H9 (cell line): Measurements from ENCODE around the gene AVL9. TPM values are rescaled to one million over a fixed set of nuclear protein-coding genes. Genes with fewer than 3 reads are reported as not detected.

Experiments used
- DNase-seq: peaks from one replicate; pipeline ENCODE4 v3.0.0-alpha.2; 2017
- H2AFZ ChIP-seq: one replicate; pipeline ENCODE4 v1.6.1; 2013; ENCODE audit warnings: mild to moderate bottlenecking, low read length, control low read depth, moderate library complexity
- H2AK5ac ChIP-seq: 2 replicates; pipeline ENCODE4 v1.6.1; 2013; ENCODE audit warnings: low read length, control low read depth, mixed read lengths; ENCODE audit not compliant: insufficient read length
- H2BK120ac ChIP-seq: one replicate; pipeline ENCODE4 v1.6.1; 2013; ENCODE audit warnings: low read depth, mild to moderate bottlenecking, low read length, control low read depth, inconsistent platforms; ENCODE audit not compliant: poor library complexity, severe bottlenecking
- H2BK12ac ChIP-seq: 2 replicates; pipeline ENCODE4 v1.6.1; 2013; ENCODE audit warnings: low read length, control low read depth, mixed read lengths, low read depth; ENCODE audit not compliant: insufficient read length
- H2BK15ac ChIP-seq: 2 replicates; pipeline ENCODE4 v1.6.1; 2013; ENCODE audit warnings: low read depth, low read length, control low read depth
- H2BK20ac ChIP-seq: one replicate; pipeline ENCODE4 v1.6.1; 2013; ENCODE audit warnings: low read depth, mild to moderate bottlenecking, low read length, control low read depth, inconsistent platforms; ENCODE audit not compliant: poor library complexity, severe bottlenecking
- H2BK5ac ChIP-seq: 2 replicates; pipeline ENCODE4 v1.6.1; 2013; ENCODE audit warnings: low read length, control low read depth, mixed read lengths; ENCODE audit not compliant: insufficient read length
- H3K14ac ChIP-seq: 2 replicates; pipeline ENCODE4 v1.6.1; 2013; ENCODE audit warnings: low read length, control low read depth; ENCODE audit not compliant: insufficient read depth
- H3K18ac ChIP-seq: 2 replicates; pipeline ENCODE4 v1.6.1; 2013; ENCODE audit warnings: low read depth, mild to moderate bottlenecking, mixed read lengths, low read length, control low read depth; ENCODE audit not compliant: insufficient read length
- H3K23ac ChIP-seq: 2 replicates; pipeline ENCODE4 v1.6.1; 2013; ENCODE audit warnings: low read length, control low read depth, mixed read lengths, low read depth; ENCODE audit not compliant: insufficient read length
- H3K23me2 ChIP-seq: 2 replicates; pipeline ENCODE4 v1.6.1; 2013; ENCODE audit warnings: low read depth, mild to moderate bottlenecking, mixed read lengths, low read length, control low read depth; ENCODE audit not compliant: insufficient read length, poor library complexity, severe bottlenecking
- H3K27ac ChIP-seq: 2 replicates; pipeline ENCODE4 v1.5.1; 2013; ENCODE audit warnings: low read length, control low read depth, mixed read lengths, low read depth; ENCODE audit not compliant: insufficient read length
- H3K27me3 ChIP-seq: 2 replicates; pipeline ENCODE4 v1.6.1; 2013; ENCODE audit warnings: low read length, control low read depth, inconsistent platforms; ENCODE audit not compliant: insufficient read depth
- H3K4ac ChIP-seq: 2 replicates; pipeline ENCODE4 v1.6.1; 2013; ENCODE audit warnings: low read depth, mild to moderate bottlenecking, control low read depth, inconsistent platforms, low read length, moderate library complexity
- H3K4me1 ChIP-seq: 2 replicates; pipeline ENCODE4 v1.6.1; 2013; ENCODE audit warnings: low read length, control low read depth, inconsistent platforms; ENCODE audit not compliant: insufficient read depth
- H3K4me2 ChIP-seq: 2 replicates; pipeline ENCODE4 v1.6.1; 2013; ENCODE audit warnings: low read length, control low read depth, mixed read lengths; ENCODE audit not compliant: insufficient read length, insufficient read depth
- H3K56ac ChIP-seq: 2 replicates; pipeline ENCODE4 v1.6.1; 2013; ENCODE audit warnings: low read depth, mild to moderate bottlenecking, mixed read lengths, low read length, control low read depth; ENCODE audit not compliant: insufficient read length
- H3K79me1 ChIP-seq: 2 replicates; pipeline ENCODE4 v1.6.1; 2013; ENCODE audit warnings: low read depth, mild to moderate bottlenecking, moderate library complexity, low read length, control low read depth, inconsistent platforms; ENCODE audit not compliant: insufficient read depth, poor library complexity, severe bottlenecking
- H3K79me2 ChIP-seq: 2 replicates; pipeline ENCODE4 v1.6.1; 2013; ENCODE audit warnings: low read length, control low read depth, inconsistent platforms; ENCODE audit not compliant: insufficient read depth
- H3K9ac ChIP-seq: 2 replicates; pipeline ENCODE4 v1.6.1; 2013; ENCODE audit warnings: low read length, control low read depth, mixed read lengths; ENCODE audit not compliant: insufficient read length; ENCODE audit errors: extremely low read depth
- H3K9me3 ChIP-seq: one replicate; pipeline ENCODE4 v1.6.1; 2013; ENCODE audit warnings: low read depth, low read length, inconsistent platforms; ENCODE audit not compliant: control insufficient read depth
- H3T11ph ChIP-seq: one replicate; pipeline ENCODE4 v1.6.1; 2013; ENCODE audit warnings: mild to moderate bottlenecking, low read length, control low read depth, inconsistent platforms
- H4K20me1 ChIP-seq: one replicate; pipeline ENCODE4 v1.6.1; 2013; ENCODE audit not compliant: control insufficient read depth, insufficient read length, insufficient read depth
- H4K5ac ChIP-seq: 2 replicates; pipeline ENCODE4 v1.6.1; 2013; ENCODE audit warnings: low read depth, mild to moderate bottlenecking, mixed read lengths, low read length, control low read depth; ENCODE audit not compliant: insufficient read length
- H4K8ac ChIP-seq: replicated peaks from 2 replicates; pipeline ENCODE4 v1.6.1; 2013; ENCODE audit warnings: low read length, control low read depth, mixed read lengths, low read depth; ENCODE audit not compliant: insufficient read length
- H4K91ac ChIP-seq: 2 replicates; pipeline ENCODE4 v1.6.1; 2013; ENCODE audit warnings: low read depth, mild to moderate bottlenecking, moderate library complexity, mixed read lengths, low read length, control low read depth; ENCODE audit not compliant: insufficient read length
- H3K27ac Mint-ChIP-seq, 3 experiments: 2 replicates in 2 of 3; 3 replicates in 1 of 3; pipeline ENCODE4 v1.8.0; 2020 to 2021; ENCODE audit warnings: mixed read lengths in 3 of 3, mild to moderate bottlenecking in 1 of 3, moderate library complexity in 1 of 3
- H3K27me3 Mint-ChIP-seq: 2 replicates; pipeline ENCODE4 v1.8.0; 2021; ENCODE audit warnings: low read depth, mild to moderate bottlenecking, moderate library complexity, mixed read lengths
- H3K36me3 Mint-ChIP-seq, 3 experiments: 2 replicates in 2 of 3; 3 replicates in 1 of 3; pipeline ENCODE4 v1.8.0; 2020 to 2021; ENCODE audit warnings: low read depth in 3 of 3, mixed read lengths in 3 of 3; ENCODE audit not compliant: insufficient read depth in 1 of 3
- H3K4me1 Mint-ChIP-seq, 2 experiments: 2 replicates each; pipeline ENCODE4 v1.8.0; 2020; ENCODE audit warnings: mixed read lengths in 2 of 2
- H3K4me3 Mint-ChIP-seq, 2 experiments: 2 replicates in 1 of 2; 3 replicates in 1 of 2; pipeline ENCODE4 v1.8.0; 2020 to 2021; ENCODE audit warnings: mild to moderate bottlenecking in 2 of 2, mixed read lengths in 2 of 2, moderate library complexity in 1 of 2
- H3K9me3 Mint-ChIP-seq, 2 experiments: 2 replicates in 1 of 2; 3 replicates in 1 of 2; pipeline ENCODE4 v1.8.0; 2020; ENCODE audit warnings: mild to moderate bottlenecking in 2 of 2, mixed read lengths in 2 of 2, moderate library complexity in 1 of 2
- CTCF ChIP-seq: fragments of 200-600 bp; sonication (generic); conservative IDR thresholded peaks from 3 replicates; pipeline ENCODE4 v1.8.0; 2021; ENCODE audit warnings: antibody characterized with exemption, mild to moderate bottlenecking
- WGBS: extraction: QIAGEN DNeasy Blood & Tissue Kit; methylation state at CpG from one replicate; pipeline ENCODE4 v1.1.7; 2013; ENCODE audit warnings: missing lambda C conversion rate, low lambda C conversion rate, mixed read lengths; ENCODE audit not compliant: insufficient read length; ENCODE audit errors: extremely low coverage; 5-methylcytosine and 5-hydroxymethylcytosine counted together
- total RNA-seq: library from RNA; stranded (reverse); gene quantifications from 2 replicates; pipeline ENCODE4 v1.2.1, GENCODE V29; 2021

The AVL9 gene
- total RNA-seq, 1 experiment from 2014 or later = 38.7 TPM

DNA sequence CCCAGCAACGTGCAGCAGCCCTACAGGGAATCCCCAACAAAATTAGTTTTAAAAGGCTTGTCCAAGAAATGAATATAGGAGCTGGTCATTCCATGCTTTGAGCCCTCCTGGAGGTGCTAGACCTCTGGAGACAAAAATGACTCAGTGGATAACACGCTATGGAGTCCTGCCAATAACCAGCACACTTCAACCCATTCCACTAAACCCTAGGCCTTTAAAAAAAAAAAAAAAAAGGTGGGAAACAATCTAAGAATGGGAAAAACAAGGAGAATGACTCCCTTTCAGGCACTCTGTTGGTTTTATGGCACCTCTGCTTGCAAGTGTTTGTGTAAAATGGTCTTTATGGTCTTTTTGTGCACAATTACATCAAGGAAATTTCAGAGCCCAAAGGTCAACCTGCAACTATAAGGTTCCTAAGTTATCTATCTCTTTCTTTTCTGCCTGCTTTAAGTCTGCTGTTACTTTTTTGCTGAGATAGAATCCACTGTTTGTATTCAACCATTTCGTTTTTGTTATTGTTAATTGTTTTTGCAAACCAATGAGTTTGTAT lies 21.3 kb downstream of the AVL9 start:
- no peak overlapping the region for H4K5ac ChIP-seq
- no peak overlapping the region for H4K8ac ChIP-seq
- no peak overlapping the region for H3K56ac ChIP-seq
- DNase-seq = no peak
- H3K9me3 Mint-ChIP-seq = peaks cover 71 to 84% of the 10 kb centered on the region in 2 experiments
- no peak overlapping the region for H3K4me2 ChIP-seq
- no peak for TF ChIP-seq CTCF
- no peak overlapping the region for H3K23ac ChIP-seq
- H2AFZ ChIP-seq = no peak overlapping the region
- H3K79me2 ChIP-seq = peaks cover 9% of the 10 kb centered on the region; the same call in 1 of the 2 replicates
- H3K36me3 Mint-ChIP-seq = peaks cover 71 to 81% (median 80%) of the 10 kb centered on the region in 3 experiments
- no peak overlapping the region for H3K27ac ChIP-seq
- peaks cover 28 to 32% of the 10 kb centered on the region in 2 experiments for H3K4me1 Mint-ChIP-seq
- no peak overlapping the region for H3K9ac ChIP-seq
- H3K4ac ChIP-seq = no peak overlapping the region
- no peak overlapping the region for H2BK20ac ChIP-seq
- no peak overlapping the region for H3T11ph ChIP-seq
- no peak overlapping the region for H3K27ac Mint-ChIP-seq
- H3K27me3 Mint-ChIP-seq = peaks cover 3% of the 10 kb centered on the region; the same call in 1 of the 2 replicates
- H3K23me2 ChIP-seq = no peaks in the 10 kb centered on the region
- H2BK5ac ChIP-seq = no peak overlapping the region
- H4K20me1 ChIP-seq = no peaks in the 10 kb centered on the region
- peaks cover 6% of the 10 kb centered on the region; the same call in 1 of the 2 replicates for H3K4me1 ChIP-seq
- no peak overlapping the region for H2BK15ac ChIP-seq
- no peak overlapping the region for H3K14ac ChIP-seq
- H3K18ac ChIP-seq = no peak overlapping the region
- no peak overlapping the region for H2AK5ac ChIP-seq
- no peak overlapping the region for H4K91ac ChIP-seq
- H3K9me3 ChIP-seq = peaks cover 23% of the 10 kb centered on the region
- H2BK12ac ChIP-seq = no peak overlapping the region
- no peak overlapping the region for H3K4me3 Mint-ChIP-seq
- H3K79me1 ChIP-seq = peaks cover 4% of the 10 kb centered on the region
- H3K27me3 ChIP-seq = no peaks in the 10 kb centered on the region
- WGBS = no CpG with 5 or more reads among the region's 3 CpGs
- no peak overlapping the region for H2BK120ac ChIP-seq
